Spleen (tissue), 11 donors: ENCODE data around the gene GLB1L. TPM values are rescaled to one million over a fixed set of nuclear protein-coding genes. Genes with fewer than 3 reads are reported as not detected.

Experiments
- DNase-seq: peaks from one replicate; pipeline ENCODE4 v3.0.0-alpha.2; 2020
- H3K27ac ChIP-seq, 8 donors: fragments of 200-600 bp; sonication (generic) in 7 of 8; 1 replicate in 4 of 8; 2 replicates in 4 of 8; pipeline versions ENCODE4 v1.5.0 to v1.8.0; 2016 to 2021; ENCODE audit warnings: inconsistent platforms in 4 of 8, mild to moderate bottlenecking in 4 of 8, moderate library complexity in 1 of 8
- H3K27me3 ChIP-seq, 7 donors: fragments of 200-600 bp; sonication (generic) in 6 of 7; replicated peaks in 1 of 7; 1 replicate in 4 of 7; 2 replicates in 3 of 7; pipeline versions ENCODE4 v1.5.0 to v1.8.0; 2016 to 2021; ENCODE audit warnings: inconsistent platforms in 3 of 7, mild to moderate bottlenecking in 1 of 7
- H3K36me3 ChIP-seq, 6 donors: fragments of 200-600 bp; sonication (generic) in 5 of 6; 1 replicate in 4 of 6; 2 replicates in 2 of 6; pipeline versions ENCODE4 v1.5.0 to v1.8.0; 2016 to 2021; ENCODE audit warnings: inconsistent platforms in 2 of 6
- H3K4me1 ChIP-seq, 6 donors: fragments of 200-600 bp; sonication (generic) in 5 of 6; 1 replicate in 3 of 6; 2 replicates in 3 of 6; pipeline versions ENCODE4 v1.5.0 to v1.8.0; 2016 to 2021; ENCODE audit warnings: inconsistent platforms in 3 of 6
- H3K4me3 ChIP-seq, 8 donors: fragments of 200-600 bp; sonication (generic) in 7 of 8; 1 replicate in 4 of 8; 2 replicates in 4 of 8; pipeline versions ENCODE4 v1.5.0 to v1.8.0; 2016 to 2021; ENCODE audit warnings: inconsistent platforms in 4 of 8, mild to moderate bottlenecking in 4 of 8, moderate library complexity in 2 of 8
- H3K9me3 ChIP-seq, 8 donors: fragments of 200-600 bp; sonication (generic) in 7 of 8; 1 replicate in 4 of 8; 2 replicates in 4 of 8; pipeline versions ENCODE4 v1.5.0 to v1.8.0; 2016 to 2021; ENCODE audit warnings: inconsistent platforms in 4 of 8
- CTCF ChIP-seq, 11 experiments: fragments of 200-600 bp in 7 of 11; fragments of 450-650 bp in 4 of 11; sonication (generic) in 4 of 11; IDR thresholded peaks in 8 of 11; conservative IDR thresholded peaks in 3 of 11; 1 replicate in 7 of 11; 2 replicates in 4 of 11; pipeline versions ENCODE4 v1.4.0 to v1.8.0; 2016 to 2021; ENCODE audit warnings: antibody characterized with exemption in 11 of 11, inconsistent platforms in 4 of 11, mild to moderate bottlenecking in 1 of 11
- POLR2A ChIP-seq, 3 donors: fragments of 450-650 bp; IDR thresholded peaks; one replicate each; pipeline ENCODE4 v1.5.1; 2017; ENCODE audit warnings: antibody characterized with exemption in 3 of 3, mild to moderate bottlenecking in 1 of 3
- POLR2AphosphoS5 ChIP-seq, 3 donors: sonication (generic); formaldehyde crosslinking; IDR thresholded peaks; one replicate each; pipeline ENCODE4 v1.5.1; 2017; ENCODE audit warnings: antibody characterized with exemption in 3 of 3
- WGBS, 5 donors: extraction: QIAGEN DNeasy Blood & Tissue Kit in 3 of 5; methylation state at CpG; one replicate each; pipeline versions ENCODE4 v1.1.5 to v1.1.7; 2013 to 2018; 5-methylcytosine and 5-hydroxymethylcytosine counted together
- intact Hi-C: fragments of 100-400 bp; cut with DNase I; formaldehyde crosslinking; loops from one replicate; pipeline ENCODE4 v1.15.0; 2023; ENCODE audit warnings: low total_unique reads
- polyA plus RNA-seq, 3 donors: library from polyadenylated mRNA; stranded (reverse); fragments of 200-250 nt; gene quantifications; one replicate each; pipeline ENCODE4 v1.2.1, GENCODE V29; 2013
- total RNA-seq, 7 donors: library from RNA; depleted of rRNA in 3 of 7; stranded (reverse); fragments of >200 nt in 3 of 7; fragmentation: NEBNext Ultra II Directional in 4 of 7; extraction: Animal tissue kit (Norgen Biotek cat#: 25700) in 4 of 7; gene quantifications; one replicate each; pipeline versions ENCODE4 v1.1.0 to v1.2.1, GENCODE V29; 2016 to 2021
- donor health status: healthy with polysubstance abuse.
- donor health status: DM: no; HTN: no; CAD: no; lungs with moderate emphysema.
- donor health status: DM: no; HTN: no; CAD: no.
- donor health status: Bipolar disorder and iron deficiency.
- donor health status: healthy.
- donor health status: DM: no; HTN: no; CAD: no.
- donor health status: DM: yes; HTN: yes; CAD: no.

GLB1L gene
- total and polyA plus RNA-seq, 10 donors: 2.3 to 9.6 (median 7.5) TPM

- no peak for DNase-seq
- no peak overlapping the region for H3K4me3 ChIP-seq
- peak overlapping the region in 3 of 8 donors; percentile 39 to 54 (median 42) for H3K27ac ChIP-seq
- no peak for TF ChIP-seq CTCF (IDR thresholded peaks at IDR 0.05 in 8 of 11, conservative IDR thresholded peaks at IDR 0.05 in 3 of 11)
- TF ChIP-seq POLR2A (IDR thresholded peaks at IDR 0.05): no peak
- no peak for TF ChIP-seq POLR2AphosphoS5 (IDR thresholded peaks at IDR 0.05)
- no peaks in the 10 kb centered on the region for H3K9me3 ChIP-seq
- peaks cover 11 to 69% (median 29%) of the 10 kb centered on the region in 6 donors for H3K4me1 ChIP-seq
- 82 to 94% (median 91%) methylated on average over 10 of the region's 10 CpGs for WGBS, 5 donors
- intact Hi-C loops: no loop called here
- no peaks in the 10 kb centered on the region for H3K27me3 ChIP-seq
- H3K36me3 ChIP-seq: peaks cover 0 to 71% (median 12%) of the 10 kb centered on the region in 6 donors
Measured at GRCh38 chr2:219213486-219214071, 31.7 kb downstream of the GLB1L start.

GRCh38 chr2:219213026-219213415, 32.2 kb downstream of the GLB1L start:
- TF ChIP-seq POLR2AphosphoS5 (IDR thresholded peaks at IDR 0.05) (no peak), CTCF (IDR thresholded peaks at IDR 0.05 in 8 of 11, conservative IDR thresholded peaks at IDR 0.05 in 3 of 11) (no peak), POLR2A (IDR thresholded peaks at IDR 0.05) (no peak)
- no peak for DNase-seq
- WGBS, 5 donors: 82 to 91% (median 86%) methylated on average over 8 of the region's 8 CpGs
- H3K4me1 ChIP-seq: peaks cover 9 to 69% (median 28%) of the 10 kb centered on the region in 6 donors
- no peak overlapping the region for H3K4me3 ChIP-seq
- H3K9me3 ChIP-seq: no peaks in the 10 kb centered on the region
- peaks cover 0 to 77% (median 15%) of the 10 kb centered on the region in 6 donors for H3K36me3 ChIP-seq
- intact Hi-C loops: no loop called here
- no peaks in the 10 kb centered on the region for H3K27me3 ChIP-seq
- H3K27ac ChIP-seq: peak overlapping the region in 3 of 8 donors; percentile 39 to 54 (median 42)

GRCh38 chr2:219210886-219211362, 34.3 kb downstream of the GLB1L start:
- H3K27ac ChIP-seq: peak overlapping the region in 6 of 8 donors; percentile 24 to 96 (median 66)
- WGBS, 5 donors: 82 to 90% (median 85%) methylated on average over 9 of the region's 9 CpGs
- no peak overlapping the region for H3K4me3 ChIP-seq
- intact Hi-C loops: no loop called here
- no peak for DNase-seq
- H3K36me3 ChIP-seq: peaks cover 0 to 78% (median 15%) of the 10 kb centered on the region in 6 donors
- H3K27me3 ChIP-seq: no peaks in the 10 kb centered on the region
- H3K4me1 ChIP-seq: peaks cover 7 to 66% (median 33%) of the 10 kb centered on the region in 6 donors
- no peak for TF ChIP-seq POLR2AphosphoS5 (IDR thresholded peaks at IDR 0.05)
- TF ChIP-seq POLR2A (IDR thresholded peaks at IDR 0.05): no peak
- TF ChIP-seq CTCF (IDR thresholded peaks at IDR 0.05 in 8 of 11, conservative IDR thresholded peaks at IDR 0.05 in 3 of 11): no peak
- H3K9me3 ChIP-seq: no peaks in the 10 kb centered on the region

DNA sequence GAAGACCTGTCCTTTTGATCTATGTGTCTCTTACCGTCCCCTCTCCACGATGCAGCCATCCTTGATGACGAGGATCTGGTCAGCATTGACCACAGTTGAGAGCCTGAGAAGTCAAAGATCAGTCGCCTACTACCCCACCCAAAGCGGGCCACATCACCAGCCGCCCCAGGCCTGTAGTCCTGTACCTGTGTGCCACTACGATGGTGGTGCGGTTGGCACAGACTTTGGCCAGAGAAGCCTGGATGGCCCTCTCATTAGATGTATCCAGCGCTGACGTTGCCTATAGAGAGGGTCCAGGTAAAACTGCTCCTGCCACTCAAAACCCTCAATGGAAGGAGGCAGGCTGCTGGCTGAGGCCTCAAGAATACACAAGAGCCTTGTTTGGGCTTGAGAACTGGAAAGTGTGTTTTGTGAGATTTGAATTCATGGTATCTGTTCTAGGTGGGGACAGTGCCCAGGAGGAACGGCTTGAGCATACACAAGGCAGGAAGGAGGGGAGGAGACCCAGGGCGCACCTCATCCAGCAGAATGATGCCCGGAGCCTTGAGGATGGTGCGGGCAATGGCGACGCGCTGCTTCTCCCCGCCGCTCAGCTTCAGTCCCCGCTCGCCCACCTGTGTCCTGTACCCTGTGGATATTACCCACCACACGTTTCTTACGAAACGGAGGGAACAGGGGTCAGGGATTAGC, 34.9 kb downstream of the GLB1L start:
- peak; percentile 67 for DNase-seq
- Histone ChIP-seq H3K27ac (peak overlapping the region in 3 of 8 donors; percentile 67 to 96 (median 69)), H3K9me3 (no peaks in the 10 kb centered on the region), H3K4me3 (no peak overlapping the region), H3K36me3 (peaks cover 0 to 72% (median 15%) of the 10 kb centered on the region in 6 donors), H3K27me3 (no peaks in the 10 kb centered on the region), H3K4me1 (peaks cover 7 to 72% (median 35%) of the 10 kb centered on the region in 6 donors)
- 90 to 96% (median 94%) methylated on average over 24 of the region's 24 CpGs for WGBS, 5 donors
- intact Hi-C loops: no loop called here
- TF ChIP-seq POLR2A (IDR thresholded peaks at IDR 0.05) (no peak), POLR2AphosphoS5 (IDR thresholded peaks at IDR 0.05) (peak in 1 of 3 donors; percentile 50)
